Esophagus muscularis mucosa (tissue), 3 donors: ENCODE data around the gene CALML3.

Experiments
- CTCF ChIP-seq, 3 experiments: fragments of 200-600 bp in 2 of 3; fragments of 450-650 bp in 1 of 3; sonication (generic) in 2 of 3; IDR thresholded peaks; one replicate each; pipeline ENCODE4 v1.5.1; 2017 to 2019; ENCODE audit warnings: antibody characterized with exemption in 3 of 3, mild to moderate bottlenecking in 2 of 3, moderate library complexity in 1 of 3
- POLR2A ChIP-seq: fragments of 450-650 bp; IDR thresholded peaks from one replicate; pipeline ENCODE4 v1.6.1; 2017; ENCODE audit warnings: antibody characterized with exemption, moderate library complexity, mild to moderate bottlenecking, low read depth
- POLR2AphosphoS5 ChIP-seq, 2 donors: sonication (generic); formaldehyde crosslinking; IDR thresholded peaks; one replicate each; pipeline ENCODE4 v1.6.1; 2017; ENCODE audit warnings: antibody characterized with exemption in 2 of 2

DNA sequence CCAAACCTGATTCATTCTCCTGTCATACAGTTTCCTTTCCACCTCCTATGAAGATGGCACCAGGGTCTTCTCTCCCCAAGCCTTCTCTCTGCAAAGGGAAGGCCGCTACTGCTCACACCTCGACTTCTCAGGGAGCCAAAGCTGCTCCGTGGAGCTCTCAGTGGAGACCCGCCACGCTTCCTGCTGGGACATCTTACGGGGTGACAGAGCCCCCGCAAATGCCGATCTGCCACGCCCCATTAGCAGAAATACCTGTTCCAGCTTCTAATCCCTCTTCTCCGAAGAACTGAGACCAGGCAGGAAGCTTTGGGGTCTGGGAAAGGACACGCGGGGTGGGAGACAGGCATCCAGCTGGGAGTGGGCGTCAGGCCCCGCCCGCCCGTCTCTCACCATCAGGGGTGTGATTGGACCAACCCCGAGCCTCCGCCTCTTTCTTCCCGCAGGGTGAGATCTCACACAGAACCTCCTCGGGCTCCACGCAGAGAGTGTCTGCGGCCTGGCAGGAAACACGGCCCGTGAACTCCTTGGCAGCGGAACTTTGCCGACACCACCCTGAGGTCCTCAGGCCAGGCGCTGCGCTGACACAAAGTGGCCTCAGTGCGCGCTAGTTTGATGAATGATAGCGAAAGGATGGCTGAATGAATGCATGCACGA is 13.4 kb upstream of the CALML3 start:
- TF ChIP-seq CTCF (IDR thresholded peaks at IDR 0.05) = no peak
- no peak for TF ChIP-seq POLR2A
- no peak for TF ChIP-seq POLR2AphosphoS5 (IDR thresholded peaks at IDR 0.05)
